GM23338 (cell line): ENCODE results near the gene NOS2. TPM values are rescaled to one million over a fixed set of nuclear protein-coding genes. Genes with fewer than 3 reads are reported as not detected.

Experiments
- ATAC-seq: fragments of 200-7000 bp; cut with Tn5 transposase; 3 replicates; pipeline ENCODE4 v1.9.1; 2020
- DNase-seq: peaks from one replicate; pipeline ENCODE4 v3.0.0-alpha.2; 2015; ENCODE audit warnings: low spot score
- H2AFZ ChIP-seq: fragments of 200-600 bp; sonication (generic); 2 replicates; pipeline ENCODE4 v1.8.0; 2016; ENCODE audit warnings: antibody characterized with exemption, mild to moderate bottlenecking, moderate library complexity
- H3F3A ChIP-seq: fragments of 200-600 bp; sonication (generic); replicated peaks from 2 replicates; pipeline ENCODE4 v1.8.0; 2017; ENCODE audit warnings: antibody characterized with exemption, mixed run types, low read depth
- H3K27ac ChIP-seq: fragments of 200-600 bp; sonication (generic); 2 replicates; pipeline ENCODE4 v1.6.1; 2016; ENCODE audit warnings: low read depth
- H3K27me3 ChIP-seq: fragments of 200-600 bp; sonication (generic); 2 replicates; pipeline ENCODE4 v1.8.0; 2016; ENCODE audit warnings: mild to moderate bottlenecking, mixed run types, moderate library complexity; ENCODE audit not compliant: insufficient read depth
- H3K36me3 ChIP-seq: fragments of 200-600 bp; sonication (generic); 2 replicates; pipeline ENCODE4 v1.8.0; 2016; ENCODE audit warnings: mild to moderate bottlenecking; ENCODE audit not compliant: insufficient read depth
- H3K4me1 ChIP-seq: fragments of 200-600 bp; sonication (generic); 2 replicates; pipeline ENCODE4 v1.8.0; 2016; ENCODE audit warnings: mild to moderate bottlenecking, moderate library complexity; ENCODE audit not compliant: insufficient read depth
- H3K4me2 ChIP-seq: fragments of 200-600 bp; sonication (generic); 2 replicates; pipeline ENCODE4 v1.7.1; 2017; ENCODE audit warnings: mixed run types
- H3K4me3 ChIP-seq: fragments of 200-600 bp; sonication (generic); 2 replicates; pipeline ENCODE4 v1.6.1; 2016; ENCODE audit warnings: mixed run types
- H3K79me2 ChIP-seq: fragments of 200-600 bp; sonication (generic); replicated peaks from 2 replicates; pipeline ENCODE4 v1.8.0; 2017; ENCODE audit warnings: mild to moderate bottlenecking; ENCODE audit not compliant: insufficient read depth
- H3K9me2 ChIP-seq: fragments of 200-600 bp; sonication (generic); 2 replicates; pipeline ENCODE4 v1.8.0; 2017; ENCODE audit not compliant: insufficient read depth
- H4K20me1 ChIP-seq: fragments of 200-600 bp; sonication (generic); replicated peaks from 2 replicates; pipeline ENCODE4 v1.8.0; 2017; ENCODE audit warnings: mild to moderate bottlenecking; ENCODE audit not compliant: insufficient read depth
- H3K27ac Mint-ChIP-seq: 2 replicates; pipeline ENCODE4 v1.8.0; 2020; ENCODE audit warnings: inconsistent platforms, mild to moderate bottlenecking, moderate library complexity, mixed read lengths
- H3K27me3 Mint-ChIP-seq: 3 replicates; pipeline ENCODE4 v1.8.0; 2022; ENCODE audit warnings: low read depth, mild to moderate bottlenecking, moderate library complexity, mixed read lengths, inconsistent platforms; ENCODE audit not compliant: insufficient read depth, poor library complexity
- H3K36me3 Mint-ChIP-seq: 3 replicates; pipeline ENCODE4 v1.8.0; 2021; ENCODE audit warnings: low read depth, mild to moderate bottlenecking, inconsistent platforms, moderate library complexity, mixed read lengths
- H3K4me1 Mint-ChIP-seq: 3 replicates; pipeline ENCODE4 v1.8.0; 2020; ENCODE audit warnings: mild to moderate bottlenecking, inconsistent platforms, mixed read lengths
- H3K4me3 Mint-ChIP-seq: 3 replicates; pipeline ENCODE4 v1.8.0; 2021; ENCODE audit warnings: moderate library complexity, mild to moderate bottlenecking, inconsistent platforms, mixed read lengths
- H3K9me3 Mint-ChIP-seq: 3 replicates; pipeline ENCODE4 v1.8.0; 2020; ENCODE audit warnings: moderate library complexity, mild to moderate bottlenecking, inconsistent platforms, mixed read lengths
- CREB1 ChIP-seq: fragments of 250-450 bp; sonication (Bioruptor Pico); IDR thresholded peaks from 2 replicates; pipeline ENCODE4 v1.5.0; 2020; ENCODE audit warnings: low read depth, mild to moderate bottlenecking, moderate library complexity
- CTCF ChIP-seq, 2 experiments: fragments of 200-600 bp in 1 of 2; sonication (generic) in 1 of 2; conservative IDR thresholded peaks; 2 replicates each; pipeline versions ENCODE4 v1.5.1 to v1.6.1; 2016 to 2017; ENCODE audit warnings: antibody characterized with exemption in 2 of 2, low read depth in 2 of 2, mild to moderate bottlenecking in 2 of 2, moderate library complexity in 1 of 2
- ETS1 ChIP-seq: IDR thresholded peaks from 2 replicates; pipeline ENCODE4 v1.6.1; 2016; ENCODE audit warnings: antibody characterized with exemption
- EZH2 ChIP-seq: fragments of 200-600 bp; sonication (generic); IDR thresholded peaks from one replicate; pipeline ENCODE4 v1.8.0; 2017; ENCODE audit warnings: antibody characterized with exemption, mild to moderate bottlenecking, low read depth; ENCODE audit not compliant: unreplicated experiment
- EZH2phosphoT487 ChIP-seq: fragments of 200-600 bp; sonication (generic); IDR thresholded peaks from one replicate; pipeline ENCODE4 v1.8.1; 2018; ENCODE audit warnings: antibody characterized with exemption; ENCODE audit not compliant: unreplicated experiment
- JUNB ChIP-seq: IDR thresholded peaks from one replicate; pipeline ENCODE4 v1.6.1; 2016; ENCODE audit warnings: antibody characterized with exemption; ENCODE audit not compliant: unreplicated experiment
- NANOG ChIP-seq: IDR thresholded peaks from 2 replicates; pipeline ENCODE4 v1.6.1; 2016; ENCODE audit warnings: antibody characterized with exemption, borderline replicate concordance
- POLR2AphosphoS5 ChIP-seq: IDR thresholded peaks from 2 replicates; pipeline ENCODE4 v1.6.1; 2016; ENCODE audit warnings: antibody characterized with exemption, low read depth
- REST ChIP-seq: IDR thresholded peaks from one replicate; pipeline ENCODE4 v1.6.1; 2018; ENCODE audit warnings: antibody characterized with exemption; ENCODE audit not compliant: unreplicated experiment
- STAT1 ChIP-seq: IDR thresholded peaks from one replicate; pipeline ENCODE4 v1.6.1; 2016; ENCODE audit warnings: antibody characterized with exemption; ENCODE audit not compliant: unreplicated experiment
- ZNF114 ChIP-seq: fragments of 250-450 bp; sonication (Bioruptor Pico); IDR thresholded peaks from 2 replicates; pipeline ENCODE4 v1.5.0; 2020; ENCODE audit warnings: mild to moderate bottlenecking, moderate library complexity
- ZNF331 ChIP-seq: fragments of 250-450 bp; sonication (Bioruptor Pico); IDR thresholded peaks from 2 replicates; pipeline ENCODE4 v1.5.0; 2020; ENCODE audit warnings: low read depth, mild to moderate bottlenecking, moderate library complexity
- polyA plus RNA-seq: library from polyadenylated mRNA; unstranded; fragments of >200 nt; fragmentation: Nextera tagmentation; extraction: Ambion mirVana; gene quantifications from 2 replicates; pipeline ENCODE4 v1.2.1, GENCODE V29; 2016
- total RNA-seq: library from RNA; depleted of rRNA; stranded (reverse); fragments of >200 nt; shearing (Covaris generic); gene quantifications from 2 replicates; pipeline ENCODE4 v1.2.3, GENCODE V29; 2014
- TF ChIP-seq, protein P1 (sequence below): fragments of 250-450 bp; sonication (Bioruptor Pico); IDR thresholded peaks from 2 replicates; pipeline ENCODE4 v1.5.0; 2020; ENCODE audit warnings: mild to moderate bottlenecking, moderate library complexity

NOS2 gene
- total and polyA plus RNA-seq, 2 experiments from 2014 or later, result 0.44 to 2.7 TPM

DNA sequence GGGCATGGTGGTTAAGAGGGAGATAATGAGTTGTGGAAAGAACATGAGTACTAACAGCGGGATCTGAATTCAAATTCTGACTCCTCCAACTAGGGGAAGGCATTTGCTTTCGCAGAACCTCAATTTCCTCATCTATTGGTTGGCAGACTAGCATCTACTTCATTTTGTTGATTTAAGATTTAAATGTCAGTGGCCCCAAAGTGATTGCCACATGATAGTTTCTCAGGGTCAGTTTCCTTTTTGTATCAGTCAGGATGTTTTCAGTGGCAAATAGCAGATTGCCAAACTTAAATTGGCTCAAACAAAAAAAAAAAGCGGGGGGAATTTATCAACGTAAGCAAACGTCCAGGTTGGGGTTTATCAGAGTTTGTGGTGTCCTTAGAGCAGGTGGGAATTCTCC lies 25.1 kb upstream of the NOS2 start:
- TF ChIP-seq ETS1 (no peak), ZNF114 (no peak), CTCF (conservative IDR thresholded peaks at IDR 0.05; ENCODE audit: low read depth in 2 of 2) (no peak), REST (no peak), STAT1 (no peak), CREB1 (CRISPR knock-in tag) (no peak), JUNB (no peak), NANOG (no peak), ZNF331 (no peak), EZH2phosphoT487 (no peak), EZH2 (no peak), POLR2AphosphoS5 (no peak)
- TF ChIP-seq, protein P1, sequence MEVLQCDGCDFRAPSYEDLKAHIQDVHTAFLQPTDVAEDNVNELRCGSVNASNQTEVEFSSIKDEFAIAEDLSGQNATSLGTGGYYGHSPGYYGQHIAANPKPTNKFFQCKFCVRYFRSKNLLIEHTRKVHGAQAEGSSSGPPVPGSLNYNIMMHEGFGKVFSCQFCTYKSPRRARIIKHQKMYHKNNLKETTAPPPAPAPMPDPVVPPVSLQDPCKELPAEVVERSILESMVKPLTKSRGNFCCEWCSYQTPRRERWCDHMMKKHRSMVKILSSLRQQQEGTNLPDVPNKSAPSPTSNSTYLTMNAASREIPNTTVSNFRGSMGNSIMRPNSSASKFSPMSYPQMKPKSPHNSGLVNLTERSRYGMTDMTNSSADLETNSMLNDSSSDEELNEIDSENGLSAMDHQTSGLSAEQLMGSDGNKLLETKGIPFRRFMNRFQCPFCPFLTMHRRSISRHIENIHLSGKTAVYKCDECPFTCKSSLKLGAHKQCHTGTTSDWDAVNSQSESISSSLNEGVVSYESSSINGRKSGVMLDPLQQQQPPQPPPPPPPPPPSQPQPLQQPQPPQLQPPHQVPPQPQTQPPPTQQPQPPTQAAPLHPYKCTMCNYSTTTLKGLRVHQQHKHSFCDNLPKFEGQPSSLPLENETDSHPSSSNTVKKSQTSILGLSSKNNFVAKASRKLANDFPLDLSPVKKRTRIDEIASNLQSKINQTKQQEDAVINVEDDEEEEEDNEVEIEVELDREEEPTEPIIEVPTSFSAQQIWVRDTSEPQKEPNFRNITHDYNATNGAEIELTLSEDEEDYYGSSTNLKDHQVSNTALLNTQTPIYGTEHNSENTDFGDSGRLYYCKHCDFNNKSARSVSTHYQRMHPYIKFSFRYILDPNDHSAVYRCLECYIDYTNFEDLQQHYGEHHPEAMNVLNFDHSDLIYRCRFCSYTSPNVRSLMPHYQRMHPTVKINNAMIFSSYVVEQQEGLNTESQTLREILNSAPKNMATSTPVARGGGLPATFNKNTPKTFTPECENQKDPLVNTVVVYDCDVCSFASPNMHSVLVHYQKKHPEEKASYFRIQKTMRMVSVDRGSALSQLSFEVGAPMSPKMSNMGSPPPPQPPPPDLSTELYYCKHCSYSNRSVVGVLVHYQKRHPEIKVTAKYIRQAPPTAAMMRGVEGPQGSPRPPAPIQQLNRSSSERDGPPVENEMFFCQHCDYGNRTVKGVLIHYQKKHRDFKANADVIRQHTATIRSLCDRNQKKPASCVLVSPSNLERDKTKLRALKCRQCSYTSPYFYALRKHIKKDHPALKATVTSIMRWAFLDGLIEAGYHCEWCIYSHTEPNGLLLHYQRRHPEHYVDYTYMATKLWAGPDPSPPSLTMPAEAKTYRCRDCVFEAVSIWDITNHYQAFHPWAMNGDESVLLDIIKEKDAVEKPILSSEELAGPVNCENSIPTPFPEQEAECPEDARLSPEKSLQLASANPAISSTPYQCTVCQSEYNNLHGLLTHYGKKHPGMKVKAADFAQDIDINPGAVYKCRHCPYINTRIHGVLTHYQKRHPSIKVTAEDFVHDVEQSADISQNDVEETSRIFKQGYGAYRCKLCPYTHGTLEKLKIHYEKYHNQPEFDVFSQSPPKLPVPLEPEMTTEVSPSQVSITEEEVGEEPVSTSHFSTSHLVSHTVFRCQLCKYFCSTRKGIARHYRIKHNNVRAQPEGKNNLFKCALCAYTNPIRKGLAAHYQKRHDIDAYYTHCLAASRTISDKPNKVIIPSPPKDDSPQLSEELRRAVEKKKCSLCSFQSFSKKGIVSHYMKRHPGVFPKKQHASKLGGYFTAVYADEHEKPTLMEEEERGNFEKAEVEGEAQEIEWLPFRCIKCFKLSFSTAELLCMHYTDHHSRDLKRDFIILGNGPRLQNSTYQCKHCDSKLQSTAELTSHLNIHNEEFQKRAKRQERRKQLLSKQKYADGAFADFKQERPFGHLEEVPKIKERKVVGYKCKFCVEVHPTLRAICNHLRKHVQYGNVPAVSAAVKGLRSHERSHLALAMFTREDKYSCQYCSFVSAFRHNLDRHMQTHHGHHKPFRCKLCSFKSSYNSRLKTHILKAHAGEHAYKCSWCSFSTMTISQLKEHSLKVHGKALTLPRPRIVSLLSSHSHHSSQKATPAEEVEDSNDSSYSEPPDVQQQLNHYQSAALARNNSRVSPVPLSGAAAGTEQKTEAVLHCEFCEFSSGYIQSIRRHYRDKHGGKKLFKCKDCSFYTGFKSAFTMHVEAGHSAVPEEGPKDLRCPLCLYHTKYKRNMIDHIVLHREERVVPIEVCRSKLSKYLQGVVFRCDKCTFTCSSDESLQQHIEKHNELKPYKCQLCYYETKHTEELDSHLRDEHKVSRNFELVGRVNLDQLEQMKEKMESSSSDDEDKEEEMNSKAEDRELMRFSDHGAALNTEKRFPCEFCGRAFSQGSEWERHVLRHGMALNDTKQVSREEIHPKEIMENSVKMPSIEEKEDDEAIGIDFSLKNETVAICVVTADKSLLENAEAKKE (CRISPR knock-in tag), result no peak
- H3K9me3 Mint-ChIP-seq, result peaks cover 20% of the 10 kb centered on the region
- Histone ChIP-seq H3K4me3 (no peak overlapping the region), H3K9me2 (no peaks in the 10 kb centered on the region), H4K20me1 (no peaks in the 10 kb centered on the region), H3K79me2 (no peaks in the 10 kb centered on the region), H3K4me2 (no peak overlapping the region), H3K27me3 (no peaks in the 10 kb centered on the region), H3K27ac (no peak overlapping the region), H3K36me3 (no peaks in the 10 kb centered on the region), H2AFZ (no peak overlapping the region), H3K4me1 (no peaks in the 10 kb centered on the region), H3F3A (no peaks in the 10 kb centered on the region)
- peaks cover 2% of the 10 kb centered on the region; the same call in 1 of the 3 replicates for H3K4me1 Mint-ChIP-seq
- no peak overlapping the region for H3K27ac Mint-ChIP-seq
- ATAC-seq, result no peak
- H3K27me3 Mint-ChIP-seq, result peaks cover 3% of the 10 kb centered on the region
- peaks cover 18% of the 10 kb centered on the region for H3K36me3 Mint-ChIP-seq
- H3K4me3 Mint-ChIP-seq, result no peak overlapping the region
- DNase-seq, result no peak
